Measurements from ENCODE around the gene GAL3ST2.
"Not testable (repeated sequence)": the region's sequence is repeated elsewhere in the genome, so short reads cannot be mapped to it uniquely, and the experiment has no call there.

Gene GAL3ST2
- 0.26 to 1.4 (median 0.86) reads per million in 3 donors for total RNA-seq

GRCh38 chr2:241776336-241777169 is at the start of gene GAL3ST2:
Gene GAL3ST2 (plus strand): TSS chr2:241776822. CDS start chr2:241776956, 134 bp downstream.
- Histone ChIP-seq H3K27me3 (replicated peaks; ENCODE audit: control insufficient read depth, insufficient read depth, low read length, poor library complexity, severe bottlenecking) (no peaks in the 10 kb centered on the region), H3K4me3 (ENCODE audit: insufficient read depth, low read depth, low read length, poor library complexity, severe bottlenecking) (no peak within 1 kb of the TSS), H3K4me1 (ENCODE audit: control insufficient read depth, insufficient read depth, low read length, poor library complexity, severe bottlenecking) (peaks cover 6% of the 10 kb centered on the region), H3K27ac (ENCODE audit: insufficient read depth, low read length, poor library complexity, severe bottlenecking) (no peak within 1 kb of the TSS), H3K36me3 (ENCODE audit: control insufficient read depth, insufficient read depth, low read length) (no peaks in the 10 kb centered on the region), H3K9me3 (ENCODE audit: control insufficient read depth, low read length) (no peaks in the 10 kb centered on the region)
- DNase-seq: no peak

- Histone ChIP-seq H3K27ac (ENCODE audit: insufficient read depth, low read length, poor library complexity, severe bottlenecking) (no peak overlapping the region), H3K4me1 (ENCODE audit: control insufficient read depth, insufficient read depth, low read length, poor library complexity, severe bottlenecking) (no peaks in the 10 kb centered on the region), H3K36me3 (ENCODE audit: control insufficient read depth, insufficient read depth, low read length) (peaks cover 3% of the 10 kb centered on the region), H3K4me3 (ENCODE audit: insufficient read depth, low read depth, low read length, poor library complexity, severe bottlenecking) (no peak overlapping the region), H3K9me3 (ENCODE audit: control insufficient read depth, low read length) (no peaks in the 10 kb centered on the region), H3K27me3 (replicated peaks; ENCODE audit: control insufficient read depth, insufficient read depth, low read length, poor library complexity, severe bottlenecking) (no peaks in the 10 kb centered on the region)
- no peak for DNase-seq
These were observed 48.6 kb upstream of the GAL3ST2 start for GRCh38 chr2:241728000-241728399.

- DNase-seq: no peak
- H3K4me3 ChIP-seq (ENCODE audit: insufficient read depth, low read depth, low read length, poor library complexity, severe bottlenecking): no peak overlapping the region
- no peak overlapping the region for H3K27ac ChIP-seq (ENCODE audit: insufficient read depth, low read length, poor library complexity, severe bottlenecking)
- no peaks in the 10 kb centered on the region for H3K36me3 ChIP-seq (ENCODE audit: control insufficient read depth, insufficient read depth, low read length)
- no peaks in the 10 kb centered on the region for H3K9me3 ChIP-seq (ENCODE audit: control insufficient read depth, low read length)
- H3K27me3 ChIP-seq (replicated peaks; ENCODE audit: control insufficient read depth, insufficient read depth, low read length, poor library complexity, severe bottlenecking): no peaks in the 10 kb centered on the region
- H3K4me1 ChIP-seq (ENCODE audit: control insufficient read depth, insufficient read depth, low read length, poor library complexity, severe bottlenecking): no peaks in the 10 kb centered on the region
These were observed 48.0 kb upstream of the GAL3ST2 start for GRCh38 chr2:241728627-241729026.

- H3K27ac ChIP-seq (ENCODE audit: insufficient read depth, low read length, poor library complexity, severe bottlenecking): no peak overlapping the region
- no peak for DNase-seq
- no peaks in the 10 kb centered on the region for H3K27me3 ChIP-seq (replicated peaks; ENCODE audit: control insufficient read depth, insufficient read depth, low read length, poor library complexity, severe bottlenecking)
- H3K4me1 ChIP-seq (ENCODE audit: control insufficient read depth, insufficient read depth, low read length, poor library complexity, severe bottlenecking): no peaks in the 10 kb centered on the region
- no peak overlapping the region for H3K4me3 ChIP-seq (ENCODE audit: insufficient read depth, low read depth, low read length, poor library complexity, severe bottlenecking)
- no peaks in the 10 kb centered on the region for H3K36me3 ChIP-seq (ENCODE audit: control insufficient read depth, insufficient read depth, low read length)
- no peaks in the 10 kb centered on the region for H3K9me3 ChIP-seq (ENCODE audit: control insufficient read depth, low read length)
These were observed 46.8 kb upstream of the GAL3ST2 start for GRCh38 chr2:241729868-241730267.

GRCh38 chr2:241730671-241731293 is 45.8 kb upstream of the GAL3ST2 start:
- H3K36me3 ChIP-seq (ENCODE audit: control insufficient read depth, insufficient read depth, low read length): no peaks in the 10 kb centered on the region
- H3K27me3 ChIP-seq (replicated peaks; ENCODE audit: control insufficient read depth, insufficient read depth, low read length, poor library complexity, severe bottlenecking): no peaks in the 10 kb centered on the region
- no peaks in the 10 kb centered on the region for H3K9me3 ChIP-seq (ENCODE audit: control insufficient read depth, low read length)
- H3K27ac ChIP-seq (ENCODE audit: insufficient read depth, low read length, poor library complexity, severe bottlenecking): no peak overlapping the region
- no peak for DNase-seq
- H3K4me1 ChIP-seq (ENCODE audit: control insufficient read depth, insufficient read depth, low read length, poor library complexity, severe bottlenecking): peaks cover 6% of the 10 kb centered on the region
- no peak overlapping the region for H3K4me3 ChIP-seq (ENCODE audit: insufficient read depth, low read depth, low read length, poor library complexity, severe bottlenecking)

DNA sequence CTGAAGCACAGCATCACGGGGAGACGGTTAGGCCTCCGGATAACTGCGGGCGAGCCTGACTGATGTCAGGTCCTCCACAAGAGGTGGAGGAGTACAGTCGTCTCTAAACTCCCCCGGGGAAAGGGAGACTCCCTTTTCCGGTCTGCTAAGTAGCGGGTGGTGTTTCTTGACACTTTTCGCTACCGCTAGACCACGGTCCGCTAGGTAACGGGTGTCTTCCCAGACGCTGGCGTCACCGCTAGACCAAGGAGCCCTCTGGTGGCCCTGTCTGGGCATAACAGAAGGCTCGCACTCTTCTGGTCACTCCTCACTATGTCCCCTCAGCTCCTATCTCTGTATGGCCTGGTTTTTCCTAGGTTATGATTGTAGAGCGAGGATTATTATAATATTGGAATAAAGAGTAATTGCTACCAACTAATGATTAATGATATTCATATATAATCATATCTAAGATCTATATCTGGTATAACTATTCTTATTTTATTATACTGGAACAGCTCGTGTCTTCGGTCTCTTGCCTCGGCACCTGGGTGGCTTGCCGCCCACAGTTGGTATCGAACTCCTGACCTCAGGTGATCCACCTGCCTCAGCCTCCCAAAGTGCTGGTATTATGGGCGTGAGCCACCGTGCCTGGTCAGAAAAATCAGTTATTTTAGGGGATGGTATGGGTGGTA is 44.0 kb upstream of the GAL3ST2 start:
- not testable (repeated sequence) for H3K27ac ChIP-seq (ENCODE audit: insufficient read depth, low read length, poor library complexity, severe bottlenecking); H3K9me3 ChIP-seq (ENCODE audit: control insufficient read depth, low read length); H3K36me3 ChIP-seq (ENCODE audit: control insufficient read depth, insufficient read depth, low read length); H3K4me1 ChIP-seq (ENCODE audit: control insufficient read depth, insufficient read depth, low read length, poor library complexity, severe bottlenecking); H3K4me3 ChIP-seq (ENCODE audit: insufficient read depth, low read depth, low read length, poor library complexity, severe bottlenecking); H3K27me3 ChIP-seq (replicated peaks; ENCODE audit: control insufficient read depth, insufficient read depth, low read length, poor library complexity, severe bottlenecking)
- peak; percentile 32 to 44 (median 42) for DNase-seq

GRCh38 chr2:241733391-241734207 is 43.0 kb upstream of the GAL3ST2 start:
- Histone ChIP-seq H3K36me3 (ENCODE audit: control insufficient read depth, insufficient read depth, low read length) (no peaks in the 10 kb centered on the region), H3K27me3 (replicated peaks; ENCODE audit: control insufficient read depth, insufficient read depth, low read length, poor library complexity, severe bottlenecking) (no peaks in the 10 kb centered on the region), H3K9me3 (ENCODE audit: control insufficient read depth, low read length) (no peaks in the 10 kb centered on the region), H3K4me1 (ENCODE audit: control insufficient read depth, insufficient read depth, low read length, poor library complexity, severe bottlenecking) (peaks cover 6% of the 10 kb centered on the region), H3K4me3 (ENCODE audit: insufficient read depth, low read depth, low read length, poor library complexity, severe bottlenecking) (peak overlapping the region; percentile 85), H3K27ac (ENCODE audit: insufficient read depth, low read length, poor library complexity, severe bottlenecking) (peak overlapping the region; percentile 60)
- DNase-seq: no peak

DNA sequence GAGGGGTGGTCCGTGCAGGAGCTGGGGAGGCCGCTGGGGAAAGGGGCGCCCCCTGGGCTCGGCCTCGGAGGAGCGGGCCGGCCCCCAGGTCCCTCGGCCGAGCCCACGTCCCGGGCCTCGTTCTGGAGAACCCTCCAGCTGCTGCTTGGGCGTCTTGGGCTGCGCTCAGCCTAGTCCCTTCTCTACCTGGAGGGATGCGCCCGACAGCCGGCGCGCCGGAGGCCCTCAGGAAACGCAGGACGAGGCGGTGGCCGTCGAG is 42.5 kb upstream of the GAL3ST2 start:
- H3K4me3 ChIP-seq (ENCODE audit: insufficient read depth, low read depth, low read length, poor library complexity, severe bottlenecking): peak overlapping the region; percentile 85
- peaks cover 6% of the 10 kb centered on the region for H3K4me1 ChIP-seq (ENCODE audit: control insufficient read depth, insufficient read depth, low read length, poor library complexity, severe bottlenecking)
- H3K9me3 ChIP-seq (ENCODE audit: control insufficient read depth, low read length): no peaks in the 10 kb centered on the region
- no peaks in the 10 kb centered on the region for H3K27me3 ChIP-seq (replicated peaks; ENCODE audit: control insufficient read depth, insufficient read depth, low read length, poor library complexity, severe bottlenecking)
- no peak for DNase-seq
- H3K27ac ChIP-seq (ENCODE audit: insufficient read depth, low read length, poor library complexity, severe bottlenecking): peak overlapping the region; percentile 60
- no peaks in the 10 kb centered on the region for H3K36me3 ChIP-seq (ENCODE audit: control insufficient read depth, insufficient read depth, low read length)

DNA sequence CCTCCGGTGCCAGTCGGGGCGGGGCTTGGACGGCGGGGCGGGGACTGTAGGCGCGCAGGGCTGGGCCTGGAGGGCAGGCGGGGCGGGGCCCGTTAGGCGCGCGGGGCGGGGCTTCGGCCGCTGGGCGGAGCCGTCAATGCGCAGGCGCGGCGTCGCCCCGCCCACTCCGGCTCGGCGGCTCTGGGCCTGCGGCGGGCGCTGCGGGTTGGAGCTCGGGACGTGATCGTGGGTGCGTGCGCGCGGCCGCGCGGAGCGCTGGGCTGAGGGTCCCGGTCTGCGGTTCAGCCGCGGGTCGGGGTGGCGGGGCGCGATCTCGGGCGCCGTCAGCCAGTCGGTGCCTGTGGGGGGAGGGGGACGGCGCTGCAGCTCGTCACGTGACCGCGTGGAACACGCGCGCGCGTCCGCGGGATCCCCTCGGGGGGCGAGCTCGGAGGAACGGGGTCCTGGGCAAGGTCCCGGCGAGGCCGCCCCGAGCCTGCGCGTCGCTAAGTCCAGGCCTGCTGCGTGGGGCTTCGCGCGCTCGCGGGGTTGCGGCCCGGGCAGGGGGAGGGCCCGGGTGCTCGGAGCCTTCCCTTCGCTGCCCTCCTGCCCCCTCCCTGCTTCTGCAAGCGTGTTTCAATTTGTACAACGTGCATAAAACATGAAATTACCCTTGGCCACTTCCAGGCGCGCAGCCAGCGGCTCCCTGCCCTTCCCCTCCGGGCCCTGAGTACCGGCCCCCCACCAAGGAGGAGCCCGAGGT is 42.0 kb upstream of the GAL3ST2 start, which contains the start of gene D2HGDH:
Gene D2HGDH (plus strand): TSS at position 164 of the 742 bp plus-strand sequence. CDS start 595 bp downstream, outside the sequence.
- H3K27me3 ChIP-seq (replicated peaks; ENCODE audit: control insufficient read depth, insufficient read depth, low read length, poor library complexity, severe bottlenecking): no peaks in the 10 kb centered on the region
- H3K4me1 ChIP-seq (ENCODE audit: control insufficient read depth, insufficient read depth, low read length, poor library complexity, severe bottlenecking): peaks cover 11% of the 10 kb centered on the region
- no peaks in the 10 kb centered on the region for H3K9me3 ChIP-seq (ENCODE audit: control insufficient read depth, low read length)
- H3K27ac ChIP-seq (ENCODE audit: insufficient read depth, low read length, poor library complexity, severe bottlenecking): peak within 1 kb of the TSS; percentile 78
- H3K4me3 ChIP-seq (ENCODE audit: insufficient read depth, low read depth, low read length, poor library complexity, severe bottlenecking): peak within 1 kb of the TSS; percentile 85
- DNase-seq: peak; percentile 83 to 92 (median 91)
- no peaks in the 10 kb centered on the region for H3K36me3 ChIP-seq (ENCODE audit: control insufficient read depth, insufficient read depth, low read length)

Measured in effector memory CD4-positive, alpha-beta T cell (primary cell).